Measurements from ENCODE around the gene PXMP4. TPM values are rescaled to one million over a fixed set of nuclear protein-coding genes. Genes with fewer than 3 reads are reported as not detected.
"Not testable (repeated sequence)": the region's sequence is repeated elsewhere in the genome, so short reads cannot be mapped to it uniquely, and the experiment has no call there.

The PXMP4 gene
- total RNA-seq, 2 experiments from 2014 or later, result 8.8 to 10.2 TPM

- intact Hi-C loops (cut with DNase I, micrococcal nuclease), result no loop called here
- no peak for DNase-seq
- no peaks in the 10 kb centered on the region for H3K27me3 Mint-ChIP-seq
- H3K9me3 Mint-ChIP-seq (ENCODE audit: low read depth), result peaks cover 2% of the 10 kb centered on the region
- H3K27ac Mint-ChIP-seq, result no peak overlapping the region
- H3K36me3 Mint-ChIP-seq (ENCODE audit: low read depth), result no peaks in the 10 kb centered on the region
- POLR2A ChIA-PET, result no interaction called here
- H3K4me1 Mint-ChIP-seq, result no peaks in the 10 kb centered on the region
- CTCF ChIA-PET, result no interaction called here
- ATAC-seq, result no peak
- H3K4me3 Mint-ChIP-seq, result no peak overlapping the region
Measured at GRCh38 chr20:33701629-33702450, 18.3 kb downstream of the PXMP4 start.

GRCh38 chr20:33700696-33701441 is 19.2 kb downstream of the PXMP4 start:
- CTCF ChIA-PET; H3K4me1 Mint-ChIP-seq; H3K27me3 Mint-ChIP-seq; ATAC-seq; H3K27ac Mint-ChIP-seq; H3K4me3 Mint-ChIP-seq; DNase-seq; H3K36me3 Mint-ChIP-seq (ENCODE audit: low read depth); POLR2A ChIA-PET; H3K9me3 Mint-ChIP-seq (ENCODE audit: low read depth); intact Hi-C loops (cut with DNase I, micrococcal nuclease): not testable (repeated sequence)

- POLR2A ChIA-PET; H3K9me3 Mint-ChIP-seq (ENCODE audit: low read depth); H3K27me3 Mint-ChIP-seq; ATAC-seq; H3K4me3 Mint-ChIP-seq; H3K36me3 Mint-ChIP-seq (ENCODE audit: low read depth); DNase-seq; CTCF ChIA-PET; H3K4me1 Mint-ChIP-seq; H3K27ac Mint-ChIP-seq; intact Hi-C loops (cut with DNase I, micrococcal nuclease): not testable (repeated sequence)
Measured at GRCh38 chr20:33698966-33699365, 21.1 kb downstream of the PXMP4 start.

GRCh38 chr20:33697129-33697528 is 23.0 kb downstream of the PXMP4 start:
- ChIA-PET CTCF (interaction anchor here (0.8 kb wide), 1 partner anchor 203 kb away, joined by 3 read pairs; no protein-coding TSS in a partner anchor), POLR2A (no interaction called here)
- no peak for DNase-seq
- no peak for ATAC-seq
- Mint-ChIP-seq H3K4me3 (no peak overlapping the region), H3K27me3 (no peaks in the 10 kb centered on the region), H3K4me1 (no peaks in the 10 kb centered on the region), H3K36me3 (ENCODE audit: low read depth) (no peaks in the 10 kb centered on the region), H3K27ac (no peak overlapping the region), H3K9me3 (ENCODE audit: low read depth) (peaks cover 2% of the 10 kb centered on the region)
- intact Hi-C loops (cut with DNase I, micrococcal nuclease), result no loop called here

GRCh38 chr20:33696448-33696847 is 23.7 kb downstream of the PXMP4 start:
- CTCF ChIA-PET, result interaction anchor here (0.8 to 1.3 kb wide), 2 partner anchors 9 to 203 kb away, joined by 3 read pairs; no protein-coding TSS in a partner anchor

GRCh38 chr20:33694639-33695012 is 25.5 kb downstream of the PXMP4 start:
- no peak overlapping the region for H3K27ac Mint-ChIP-seq
- DNase-seq (no peak), ATAC-seq (no peak)
- H3K4me3 Mint-ChIP-seq, result no peak overlapping the region
- no peaks in the 10 kb centered on the region for H3K27me3 Mint-ChIP-seq
- intact Hi-C loops (cut with DNase I, micrococcal nuclease), result no loop called here
- H3K9me3 Mint-ChIP-seq (ENCODE audit: low read depth), result peaks cover 2% of the 10 kb centered on the region
- no peaks in the 10 kb centered on the region for H3K36me3 Mint-ChIP-seq (ENCODE audit: low read depth)
- ChIA-PET POLR2A (no interaction called here), CTCF (no interaction called here)
- H3K4me1 Mint-ChIP-seq, result peaks cover 9% of the 10 kb centered on the region

More at GRCh38 chr20:33696448-33696847, 23.7 kb downstream of the PXMP4 start:
- Mint-ChIP-seq H3K4me1 (no peaks in the 10 kb centered on the region), H3K27me3 (no peaks in the 10 kb centered on the region), H3K4me3 (no peak overlapping the region), H3K27ac (no peak overlapping the region), H3K36me3 (ENCODE audit: low read depth) (no peaks in the 10 kb centered on the region), H3K9me3 (ENCODE audit: low read depth) (peaks cover 2% of the 10 kb centered on the region)
- intact Hi-C loops (cut with DNase I, micrococcal nuclease), result no loop called here
- no peak for DNase-seq
- POLR2A ChIA-PET, result no interaction called here
- ATAC-seq, result no peak

- H3K36me3 Mint-ChIP-seq (ENCODE audit: low read depth), result no peaks in the 10 kb centered on the region
- H3K4me3 Mint-ChIP-seq, result no peak overlapping the region
- POLR2A ChIA-PET, result no interaction called here
- no peak overlapping the region for H3K27ac Mint-ChIP-seq
- H3K27me3 Mint-ChIP-seq, result no peaks in the 10 kb centered on the region
- peaks cover 2% of the 10 kb centered on the region for H3K9me3 Mint-ChIP-seq (ENCODE audit: low read depth)
- ATAC-seq (no peak), DNase-seq (no peak)
- CTCF ChIA-PET, result no interaction called here
- intact Hi-C loops (cut with DNase I, micrococcal nuclease), result no loop called here
- H3K4me1 Mint-ChIP-seq, result peaks cover 16% of the 10 kb centered on the region
Measured at GRCh38 chr20:33693741-33694638, 26.1 kb downstream of the PXMP4 start.

- ATAC-seq, result no peak
- Mint-ChIP-seq H3K27me3 (no peaks in the 10 kb centered on the region), H3K4me1 (peaks cover 23% of the 10 kb centered on the region), H3K27ac (no peak overlapping the region), H3K4me3 (no peak overlapping the region), H3K9me3 (ENCODE audit: low read depth) (peaks cover under 1% of the 10 kb centered on the region), H3K36me3 (ENCODE audit: low read depth) (no peaks in the 10 kb centered on the region)
- intact Hi-C loops (cut with DNase I, micrococcal nuclease), result no loop called here
- POLR2A ChIA-PET, result no interaction called here
- DNase-seq, result no peak
- CTCF ChIA-PET, result no interaction called here
Measured at GRCh38 chr20:33693289-33693688, 26.8 kb downstream of the PXMP4 start.

- peak overlapping the region; percentile 45 for H3K4me3 Mint-ChIP-seq
- ChIA-PET POLR2A (interaction anchor here (0.6 to 0.9 kb wide), 6 partner anchors 10 to 952 kb away, joined by 3 to 8 read pairs (median 4); no protein-coding TSS in a partner anchor), CTCF (interaction anchor here (0.6 to 1.3 kb wide), 6 partner anchors 29 to 325 kb away, joined by 3 to 5 read pairs (median 3); partner anchors contain the start of gene PXMP4)
- peaks cover 44% of the 10 kb centered on the region for H3K4me1 Mint-ChIP-seq
- peak; percentile 20 for ATAC-seq
- DNase-seq, result peak; percentile 78
- H3K27me3 Mint-ChIP-seq, result no peaks in the 10 kb centered on the region
- peaks cover 4% of the 10 kb centered on the region for H3K36me3 Mint-ChIP-seq (ENCODE audit: low read depth)
- H3K27ac Mint-ChIP-seq, result peak overlapping the region; percentile 63
- H3K9me3 Mint-ChIP-seq (ENCODE audit: low read depth), result no peaks in the 10 kb centered on the region
- intact Hi-C loops (cut with DNase I, micrococcal nuclease), result loop anchor here (1.0 to 5.0 kb wide), 5 partner anchors 19 to 1852 kb away; partner anchors contain the start of genes ERGIC3 (in 1 of the 2), PXMP4 (in 1 of the 2) and ZNF341 (in 1 of the 2)
Measured at GRCh38 chr20:33689973-33690372, 30.1 kb downstream of the PXMP4 start.

GRCh38 chr20:33689493-33689892 is 30.6 kb downstream of the PXMP4 start:
- Mint-ChIP-seq H3K4me3 (no peak overlapping the region), H3K4me1 (peaks cover 49% of the 10 kb centered on the region), H3K36me3 (ENCODE audit: low read depth) (peaks cover 9% of the 10 kb centered on the region), H3K9me3 (ENCODE audit: low read depth) (no peaks in the 10 kb centered on the region), H3K27ac (peak overlapping the region; percentile 63), H3K27me3 (no peaks in the 10 kb centered on the region)
- ChIA-PET POLR2A (interaction anchor here (0.9 kb wide), 2 partner anchors 10 to 951 kb away, joined by 3 to 8 read pairs; no protein-coding TSS in a partner anchor), CTCF (interaction anchor here (0.6 to 1.3 kb wide), 6 partner anchors 30 to 325 kb away, joined by 3 to 5 read pairs (median 3); partner anchors contain the start of gene PXMP4)
- ATAC-seq (no peak), DNase-seq (no peak)
- intact Hi-C loops (cut with DNase I, micrococcal nuclease), result loop anchor here (5.0 kb wide), 3 partner anchors 43 to 1853 kb away; partner anchors contain the start of genes ERGIC3 (in 1 of the 2) and ZNF341 (in 1 of the 2)
